IMR-90 (cell line): ENCODE measurements around the gene DMAC2L. TPM values are rescaled to one million over a fixed set of nuclear protein-coding genes. Genes with fewer than 3 reads are reported as not detected.

ENCODE experiments used
- ATAC-seq: fragments of 200-7000 bp; cut with Tn5 transposase; 2 replicates; pipeline ENCODE4 v1.9.1; 2020; ENCODE audit warnings: low read depth, mild to moderate bottlenecking, moderate library complexity
- BruUV-seq: library from RNA; stranded (reverse); fragments of 400-500 nt; replicated peaks from 2 replicates; lab custom pipeline; 2021; lab: Mats Ljungman, UMichigan
- CTCF ChIA-PET: fragments of 300-600 bp; formaldehyde crosslinking; extraction: SDS; loops from one replicate; lab custom pipeline; 2021; ENCODE audit warnings: antibody characterized with exemption; lab: Yijun Ruan, JAX
- POLR2A ChIA-PET: fragments of 300-600 bp; sonication (Branson Sonifier 250); formaldehyde crosslinking; loops from one replicate; lab custom pipeline; 2022; ENCODE audit warnings: antibody characterized with exemption; ENCODE audit not compliant: unreplicated experiment; lab: Charles Lee
- DNase-seq: peaks from one replicate; pipeline ENCODE4 v3.0.0; 2013
- H2AFZ ChIP-seq: replicated peaks from 2 replicates; pipeline ENCODE3; 2013; ENCODE audit warnings: low read length, mild to moderate bottlenecking; ENCODE audit not compliant: poor library complexity
- H2AK5ac ChIP-seq: 2 replicates; pipeline ENCODE4 v1.6.1; 2013; ENCODE audit warnings: low read depth, low read length, inconsistent platforms
- H2AK9ac ChIP-seq: replicated peaks from 2 replicates; pipeline ENCODE3; 2013; ENCODE audit warnings: mild to moderate bottlenecking, low read depth, low read length, moderate library complexity; ENCODE audit not compliant: poor library complexity
- H2BK120ac ChIP-seq: 2 replicates; pipeline ENCODE4 v1.6.1; 2013; ENCODE audit warnings: low read depth, low read length, inconsistent platforms
- H2BK15ac ChIP-seq: 3 replicates; pipeline ENCODE4 v1.6.1; 2013; ENCODE audit warnings: low read depth, low read length, inconsistent platforms
- H2BK20ac ChIP-seq: 2 replicates; pipeline ENCODE4 v1.6.1; 2013; ENCODE audit warnings: low read depth, mild to moderate bottlenecking, inconsistent platforms, low read length, moderate library complexity
- H2BK5ac ChIP-seq: 2 replicates; pipeline ENCODE4 v1.6.1; 2013; ENCODE audit warnings: mild to moderate bottlenecking, low read depth, low read length, inconsistent platforms; ENCODE audit not compliant: poor library complexity, severe bottlenecking
- H3K14ac ChIP-seq: replicated peaks from 2 replicates; pipeline ENCODE4 v1.6.1; 2013; ENCODE audit warnings: low read depth, low read length, inconsistent platforms
- H3K18ac ChIP-seq: 2 replicates; pipeline ENCODE4 v1.6.1; 2013; ENCODE audit warnings: low read depth, low read length, control low read depth
- H3K23ac ChIP-seq: 2 replicates; pipeline ENCODE4 v1.6.1; 2013; ENCODE audit warnings: low read depth, low read length, inconsistent platforms
- H3K27ac ChIP-seq: 2 replicates; pipeline ENCODE4 v1.5.1; 2013; ENCODE audit warnings: mild to moderate bottlenecking, control low read depth, low read length; ENCODE audit not compliant: insufficient read depth
- H3K27me3 ChIP-seq: 2 replicates; pipeline ENCODE4 v1.6.1; 2013; ENCODE audit warnings: low read length; ENCODE audit not compliant: control insufficient read depth, insufficient read depth
- H3K36me3 ChIP-seq: 2 replicates; pipeline ENCODE4 v1.6.1; 2013; ENCODE audit warnings: low read length, mixed read lengths; ENCODE audit not compliant: control insufficient read depth, insufficient read depth
- H3K4ac ChIP-seq: 2 replicates; pipeline ENCODE4 v1.6.1; 2013; ENCODE audit warnings: low read depth, low read length, inconsistent platforms
- H3K4me1 ChIP-seq: 2 replicates; pipeline ENCODE4 v1.6.1; 2013; ENCODE audit warnings: low read length, mixed read lengths; ENCODE audit not compliant: control insufficient read depth, insufficient read depth
- H3K4me2 ChIP-seq: 2 replicates; pipeline ENCODE4 v1.6.1; 2013; ENCODE audit warnings: low read depth, mild to moderate bottlenecking, control low read depth, low read length, moderate library complexity
- H3K4me3 ChIP-seq: 2 replicates; pipeline ENCODE4 v1.5.1; 2013; ENCODE audit warnings: low read depth, mild to moderate bottlenecking, control low read depth, low read length, moderate library complexity; ENCODE audit not compliant: insufficient read depth
- H3K56ac ChIP-seq: 2 replicates; pipeline ENCODE4 v1.6.1; 2013; ENCODE audit warnings: low read length, inconsistent platforms; ENCODE audit not compliant: insufficient read depth; ENCODE audit errors: extremely low read depth
- H3K79me1 ChIP-seq, 2 experiments: 2 replicates each; pipeline ENCODE4 v1.6.1; 2013; ENCODE audit warnings: low read length in 2 of 2, inconsistent platforms in 1 of 2, low read depth in 1 of 2
- H3K9ac ChIP-seq: 2 replicates; pipeline ENCODE4 v1.6.1; 2013; ENCODE audit warnings: low read depth, low read length, control low read depth
- H3K9me1 ChIP-seq: 2 replicates; pipeline ENCODE4 v1.6.1; 2013; ENCODE audit warnings: low read length, inconsistent platforms; ENCODE audit not compliant: insufficient read depth
- H3K9me3 ChIP-seq: 2 replicates; pipeline ENCODE4 v1.6.1; 2013; ENCODE audit warnings: low read length; ENCODE audit not compliant: control insufficient read depth, insufficient read depth
- H4K20me1 ChIP-seq: 2 replicates; pipeline ENCODE4 v1.6.1; 2013; ENCODE audit warnings: low read length, inconsistent platforms; ENCODE audit not compliant: insufficient read depth
- H4K5ac ChIP-seq: 2 replicates; pipeline ENCODE4 v1.6.1; 2013; ENCODE audit warnings: mild to moderate bottlenecking, low read depth, low read length, control low read depth
- H4K8ac ChIP-seq, 2 experiments: 2 replicates each; pipeline ENCODE4 v1.6.1; 2013; ENCODE audit warnings: low read depth in 2 of 2, low read length in 2 of 2, control low read depth in 1 of 2, inconsistent platforms in 1 of 2
- H4K91ac ChIP-seq: 2 replicates; pipeline ENCODE4 v1.6.1; 2013; ENCODE audit warnings: low read depth, low read length, inconsistent platforms; ENCODE audit not compliant: insufficient read depth
- CEBPB ChIP-seq: IDR thresholded peaks from 2 replicates; pipeline ENCODE4 v1.6.1; 2012; ENCODE audit warnings: low read depth, low read length, improper control_type of control experiment
- USF2 ChIP-seq: fragments of 150-350 bp; IDR thresholded peaks from 2 replicates; pipeline ENCODE4 v1.6.1; 2017; ENCODE audit warnings: mild to moderate bottlenecking, antibody characterized with exemption, low read length, low read depth
- WGBS, 2 experiments: methylation state at CpG; one replicate each; pipeline versions ENCODE4 v1.1.5 to v1.1.7; 2013; ENCODE audit warnings: missing lambda C conversion rate in 2 of 2; ENCODE audit not compliant: insufficient read length in 1 of 2; ENCODE audit errors: extremely low coverage in 2 of 2; 5-methylcytosine and 5-hydroxymethylcytosine counted together
- dilution Hi-C: fragments of 300-500 bp; cut with HindIII; formaldehyde crosslinking; loops from one replicate; pipeline ENCODE4 v1.14.3; 2018; ENCODE audit warnings: low sequenced_read_pairs; ENCODE audit not compliant: unreplicated experiment
- in situ Hi-C: fragments of 300-500 bp; cut with MboI; formaldehyde crosslinking; loops from 3 replicates; pipeline ENCODE4 v1.14.3; 2019; ENCODE audit warnings: low sequenced_read_pairs, inconsistent platforms, mixed read lengths
- intact Hi-C: fragments of 100-400 bp; cut with micrococcal nuclease; formaldehyde crosslinking; loops from 2 replicates; pipeline ENCODE4 v1.10.0; 2022
- polyA plus RNA-seq, 3 experiments: library from polyadenylated mRNA; depleted of rRNA; stranded (reverse); fragments of >200 nt; gene quantifications; 2 replicates each; pipeline ENCODE4 v1.2.3, GENCODE V29; 2012; ENCODE audit warnings: low replicate concordance in 1 of 3
- total RNA-seq: library from RNA; depleted of rRNA; stranded (reverse); fragments of >200 nt; gene quantifications from 2 replicates; pipeline ENCODE4 v1.2.3, GENCODE V29; 2012

Gene DMAC2L
- total and polyA plus RNA-seq, 2 of the 4 experiments (the other 2 are of a cell fraction): 5.0 to 6.1 TPM

DNA sequence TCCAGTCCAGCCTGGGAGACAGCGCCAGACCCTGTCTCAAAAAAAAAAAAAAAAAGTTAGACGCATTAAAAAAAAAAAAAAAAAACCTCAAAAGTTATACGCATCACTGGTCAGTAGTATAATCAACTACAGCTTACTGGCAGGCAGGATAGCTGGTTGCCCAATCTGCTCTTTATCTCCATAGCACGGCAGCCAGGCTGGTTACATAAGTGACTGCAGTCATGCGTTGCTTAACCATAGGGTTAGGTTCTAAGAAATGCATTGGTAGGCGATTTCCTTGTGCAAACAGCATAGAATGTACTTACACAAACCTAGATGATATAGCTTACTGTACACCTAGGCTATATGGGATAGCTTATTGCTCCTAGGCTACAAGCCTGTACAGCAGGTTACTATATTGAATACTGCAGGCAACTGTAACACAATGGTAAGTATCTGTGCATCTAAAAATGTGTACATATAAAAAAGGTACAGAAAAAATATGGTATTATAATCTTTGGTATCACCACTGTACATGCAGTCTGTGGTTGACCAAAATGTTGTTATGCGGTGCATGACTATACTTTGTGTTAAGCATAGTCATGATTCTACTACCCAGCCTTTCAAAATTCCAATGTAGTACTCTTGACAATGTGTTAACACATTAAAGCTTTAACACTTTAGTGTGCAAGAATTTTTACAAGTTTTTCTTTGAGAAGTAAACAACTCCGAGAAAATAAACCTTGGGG, 8.2 kb upstream of the DMAC2L start:
- no peaks in the 10 kb centered on the region; a peak in 2 of 4 replicates for H3K79me1 ChIP-seq
- peak; percentile 28 for DNase-seq
- no peak overlapping the region for H4K5ac ChIP-seq
- no TSS peak for BruUV-seq
- no peak overlapping the region for H3K56ac ChIP-seq
- no peak overlapping the region for H3K14ac ChIP-seq
- H3K4me3 ChIP-seq: no peak overlapping the region
- H3K4ac ChIP-seq: no peak overlapping the region
- no peaks in the 10 kb centered on the region for H3K36me3 ChIP-seq
- no peak overlapping the region for H2BK20ac ChIP-seq
- POLR2A ChIA-PET: no interaction called here
- H3K18ac ChIP-seq: no peak overlapping the region
- H2AFZ ChIP-seq: no peak overlapping the region
- no peak overlapping the region for H3K27ac ChIP-seq
- dilution Hi-C loops: no loop called here
- no peak overlapping the region for H2AK9ac ChIP-seq
- no peak for ATAC-seq
- intact Hi-C loops: no loop called here
- no peak overlapping the region for H2BK5ac ChIP-seq
- H3K9me1 ChIP-seq: 0 out of 2 replicates have a peak, but pooled peaks cover 2% of the 10 kb centered on the region
- no peak overlapping the region for H2BK15ac ChIP-seq
- H2BK120ac ChIP-seq: no peak overlapping the region
- no peaks in the 10 kb centered on the region for H3K27me3 ChIP-seq
- H3K9me3 ChIP-seq: no peaks in the 10 kb centered on the region
- no peaks in the 10 kb centered on the region for H4K20me1 ChIP-seq
- CTCF ChIA-PET: no interaction called here
- no peak overlapping the region for H2AK5ac ChIP-seq
- no peak overlapping the region for H4K91ac ChIP-seq
- H3K4me1 ChIP-seq: no peaks in the 10 kb centered on the region
- no CpG with 5 or more reads among the region's 8 CpGs for WGBS, 2 experiments
- in situ Hi-C loops: no loop called here
- TF ChIP-seq USF2 (no peak), CEBPB (peak; percentile 24; the same call in 1 of the 2 replicates)
- no peak overlapping the region for H3K9ac ChIP-seq
- no peak overlapping the region for H3K4me2 ChIP-seq
- H4K8ac ChIP-seq: no peak overlapping the region
- H3K23ac ChIP-seq: no peak overlapping the region
